ENCODE data around the gene ABO. TPM values are rescaled to one million over a fixed set of nuclear protein-coding genes. Genes with fewer than 3 reads are reported as not detected.

ABO gene
- total and polyA plus RNA-seq, 2 of the 8 experiments (the other 6 are each of a cell fraction or from before 2014, with no cell fraction given) = 0.03 TPM; not detected in 1

DNA sequence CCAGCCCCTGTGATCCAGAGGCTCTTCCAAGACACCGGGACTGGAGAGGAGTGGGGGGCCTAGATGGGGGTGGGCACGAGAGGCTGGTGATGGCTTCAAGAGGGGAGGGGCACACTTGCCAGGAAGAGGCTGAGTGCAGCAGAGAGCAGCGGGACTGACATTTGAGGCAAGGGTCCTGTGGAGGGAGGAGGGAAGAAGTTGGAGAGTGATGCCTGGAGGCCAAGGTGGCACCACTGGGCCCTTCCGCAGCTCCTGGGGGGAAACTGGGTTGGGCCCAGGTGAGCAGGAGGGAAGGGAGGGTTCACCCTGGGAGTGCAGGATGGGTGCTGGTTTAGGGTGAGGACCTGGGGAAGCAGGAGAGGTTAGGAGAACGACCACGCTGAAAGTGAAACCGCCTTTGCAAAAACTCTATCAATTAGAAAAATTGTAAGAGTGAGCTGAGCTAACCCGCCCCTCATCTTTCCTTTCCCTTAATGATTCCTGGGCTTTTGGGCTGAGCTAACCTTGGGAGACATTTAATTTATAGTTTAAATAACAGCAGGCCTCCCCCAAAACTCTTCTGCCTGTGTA is 26.2 kb downstream of the ABO start (continued):
- TF ChIP-seq CBX8 (IDR thresholded peaks at IDR 0.05; ENCODE audit: borderline replicate concordance, low read depth, low read length) (no peak), CTBP2 (IDR thresholded peaks at IDR 0.05; ENCODE audit: borderline replicate concordance, insufficient read depth, insufficient read length, low read length) (no peak), JUND (IDR thresholded peaks at IDR 0.05; ENCODE audit: low read length) (no peak)
